Omental fat pad (tissue), 4 donors: Measurements from ENCODE around the gene GREB1. TPM values are rescaled to one million over a fixed set of nuclear protein-coding genes. Genes with fewer than 3 reads are reported as not detected.

ENCODE experiments used
- ATAC-seq: fragments of 150-250 bp; one replicate; pipeline ENCODE4 v1.9.1; 2016; ENCODE audit warnings: mild to moderate bottlenecking, moderate library complexity; ENCODE audit not compliant: low FRiP score
- DNase-seq: peaks from one replicate; pipeline ENCODE4 v3.0.0-alpha.2; 2019; ENCODE audit warnings: low spot score
- CTCF ChIP-seq, 3 donors: fragments of 450-650 bp; IDR thresholded peaks; one replicate each; pipeline ENCODE4 v1.5.1; 2016 to 2017; ENCODE audit warnings: antibody characterized with exemption in 3 of 3, mild to moderate bottlenecking in 3 of 3, moderate library complexity in 2 of 3
- total RNA-seq, 4 donors: library from RNA; depleted of rRNA; stranded (reverse); fragments of >200 nt; gene quantifications; one replicate each; pipeline ENCODE4 v1.1.0, GENCODE V29; 2016

GREB1 gene
- total RNA-seq, 4 donors from 2014 or later: 1.9 to 12.4 (median 4.1) TPM

GRCh38 chr2:11677136-11678055 lies 143.6 kb downstream of the GREB1 start:
- TF ChIP-seq CTCF (IDR thresholded peaks at IDR 0.05): no peak
- ATAC-seq: no peak
- DNase-seq: no peak

GRCh38 chr2:11678306-11678960 lies 144.6 kb downstream of the GREB1 start:
- TF ChIP-seq CTCF (IDR thresholded peaks at IDR 0.05): no peak
- no peak for ATAC-seq
- no peak for DNase-seq

- TF ChIP-seq CTCF (IDR thresholded peaks at IDR 0.05): no peak
- DNase-seq: no peak
- ATAC-seq: no peak
These were observed 145.2 kb downstream of the GREB1 start for GRCh38 chr2:11679016-11679415.

GRCh38 chr2:11679486-11680181 lies 145.8 kb downstream of the GREB1 start:
- no peak for ATAC-seq

GRCh38 chr2:11680182-11680900 lies 146.5 kb downstream of the GREB1 start:
- TF ChIP-seq CTCF (IDR thresholded peaks at IDR 0.05): no peak
- ATAC-seq (no peak), DNase-seq (no peak)

More at GRCh38 chr2:11679486-11680181, 145.8 kb downstream of the GREB1 start:
- TF ChIP-seq CTCF (IDR thresholded peaks at IDR 0.05): no peak
- no peak for DNase-seq

- no peak for DNase-seq
- no peak for ATAC-seq
- TF ChIP-seq CTCF (IDR thresholded peaks at IDR 0.05): no peak
These were observed 147.3 kb downstream of the GREB1 start for GRCh38 chr2:11680901-11681721.
